Upper lobe of right lung (tissue), 1 donor: Measurements from ENCODE around the gene NLE1. TPM values are rescaled to one million over a fixed set of nuclear protein-coding genes. Genes with fewer than 3 reads are reported as not detected.
A peak's percentile ranks its signal among the peaks of the same experiment; 100 is the strongest.

Source experiments
- ATAC-seq: fragments of 200-7000 bp; cut with Tn5 transposase; one replicate; pipeline ENCODE4 v1.9.1; 2020; ENCODE audit warnings: mild to moderate bottlenecking, moderate library complexity
- DNase-seq: peaks from one replicate; pipeline ENCODE4 v3.0.0-alpha.2; 2020
- H3K27ac ChIP-seq: fragments of 200-600 bp; one replicate; pipeline ENCODE4 v1.8.0; 2022
- H3K27me3 ChIP-seq: fragments of 200-600 bp; one replicate; pipeline ENCODE4 v1.8.0; 2022; ENCODE audit warnings: mild to moderate bottlenecking
- H3K36me3 ChIP-seq: fragments of 200-600 bp; one replicate; pipeline ENCODE4 v1.8.0; 2022
- H3K4me1 ChIP-seq: fragments of 200-600 bp; one replicate; pipeline ENCODE4 v1.8.0; 2022
- H3K4me3 ChIP-seq: fragments of 200-600 bp; one replicate; pipeline ENCODE4 v1.8.0; 2022; ENCODE audit warnings: mild to moderate bottlenecking
- H3K9me3 ChIP-seq: fragments of 200-600 bp; one replicate; pipeline ENCODE4 v1.8.0; 2022
- CTCF ChIP-seq: fragments of 200-600 bp; IDR thresholded peaks from one replicate; pipeline ENCODE4 v1.8.0; 2022; ENCODE audit warnings: antibody characterized with exemption
- intact Hi-C: fragments of 100-400 bp; cut with DNase I; formaldehyde crosslinking; loops from one replicate; pipeline ENCODE4 v1.11.0; 2022
- total RNA-seq: library from RNA; stranded (reverse); fragmentation: NEBNext Ultra II Directional; extraction: Animal tissue kit (Norgen Biotek cat#: 25700); gene quantifications from one replicate; pipeline ENCODE4 v1.2.1, GENCODE V29; 2021
- donor health status: DM: no; HTN: yes; CAD: no; lungs with severe emphysema.

Gene NLE1
- total RNA-seq, 1 donor from 2014 or later: 10.1 TPM

GRCh38 chr17:35089586-35090296 is 52.4 kb downstream of the NLE1 start:
- no peak for DNase-seq
- intact Hi-C loops: no loop called here
- no peak for TF ChIP-seq CTCF
- peak overlapping the region; percentile 83 for H3K27ac ChIP-seq
- peaks cover 4% of the 10 kb centered on the region for H3K4me1 ChIP-seq
- no peaks in the 10 kb centered on the region for H3K36me3 ChIP-seq
- peak; percentile 34 for ATAC-seq
- H3K9me3 ChIP-seq: no peaks in the 10 kb centered on the region
- H3K27me3 ChIP-seq: no peaks in the 10 kb centered on the region
- H3K4me3 ChIP-seq: peak overlapping the region; percentile 90

DNA sequence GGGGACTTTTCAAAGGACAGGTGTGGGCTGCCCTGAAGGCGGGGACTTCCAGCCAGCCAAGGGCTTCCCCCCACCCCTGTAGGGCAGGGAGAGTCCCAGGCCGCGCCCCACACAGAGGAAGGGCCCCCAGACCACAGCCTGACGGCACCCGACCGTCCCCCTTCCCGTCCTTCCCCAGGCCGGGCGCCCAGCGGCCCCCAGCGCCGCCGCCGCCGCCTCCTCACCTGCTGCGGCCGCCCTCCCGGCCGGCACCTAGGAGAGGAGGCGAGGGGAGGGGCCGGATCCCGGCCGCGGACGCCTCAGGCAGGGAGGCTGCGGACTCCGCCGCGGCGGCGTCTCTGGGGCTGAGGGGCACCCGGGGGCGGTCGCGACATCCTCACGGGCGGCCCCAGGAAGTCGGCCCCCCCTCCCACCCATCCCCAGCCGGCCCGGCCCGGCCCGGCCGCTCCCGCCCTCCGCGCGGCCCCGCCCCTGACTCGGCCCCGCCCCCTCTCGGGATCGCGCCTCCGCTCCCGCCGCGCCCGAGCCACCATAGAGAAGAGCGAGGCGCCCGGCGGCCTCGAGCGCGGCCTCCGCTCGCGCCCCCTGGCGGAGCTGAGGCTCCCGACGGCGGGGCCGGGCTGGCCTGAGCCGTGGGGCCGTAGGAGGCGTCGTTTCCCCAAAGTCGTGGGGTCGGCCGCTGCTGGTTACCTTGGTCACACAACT is 53.1 kb downstream of the NLE1 start:
- intact Hi-C loops: no loop called here
- peak; percentile 94 for DNase-seq

DNA sequence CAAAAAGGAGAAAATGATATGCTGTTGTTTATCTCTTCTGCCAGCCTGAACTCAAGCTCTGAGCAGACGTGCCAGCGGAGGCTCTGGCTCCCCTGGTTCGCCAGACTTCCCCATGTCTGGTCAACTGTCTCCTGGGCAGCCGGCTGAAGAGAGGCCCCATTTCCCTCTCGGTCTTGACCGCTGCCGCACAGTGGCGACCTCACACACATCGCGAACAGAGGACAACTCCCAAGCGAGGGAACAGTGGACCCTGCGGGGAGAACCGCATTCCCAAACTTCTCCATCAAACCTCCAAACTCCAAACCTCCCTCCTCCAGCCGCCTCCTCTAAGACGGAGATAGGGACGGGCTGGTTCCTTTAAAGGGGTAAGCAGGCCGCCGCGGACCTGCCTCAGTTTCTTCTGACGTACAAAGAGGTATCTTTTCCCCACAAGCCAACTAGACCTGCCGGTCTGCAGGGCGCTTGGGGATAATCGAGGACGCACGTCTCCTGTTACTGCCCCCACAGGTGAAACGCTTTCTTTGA is 53.7 kb downstream of the NLE1 start:
- H3K4me3 ChIP-seq: peak overlapping the region; percentile 90
- no peaks in the 10 kb centered on the region for H3K9me3 ChIP-seq
- no peaks in the 10 kb centered on the region for H3K36me3 ChIP-seq
- ATAC-seq: peak; percentile 52
- peaks cover 4% of the 10 kb centered on the region for H3K4me1 ChIP-seq
- intact Hi-C loops: no loop called here
- peak; percentile 79 for DNase-seq
- no peaks in the 10 kb centered on the region for H3K27me3 ChIP-seq
- no peak for TF ChIP-seq CTCF
- H3K27ac ChIP-seq: peak overlapping the region; percentile 90

More for the DNA sequence above, 53.1 kb downstream of the NLE1 start:
- peaks cover 4% of the 10 kb centered on the region for H3K4me1 ChIP-seq
- H3K27me3 ChIP-seq: no peaks in the 10 kb centered on the region
- peak; percentile 97 for ATAC-seq
- peak overlapping the region; percentile 90 for H3K4me3 ChIP-seq
- TF ChIP-seq CTCF: peak; percentile 75
- H3K9me3 ChIP-seq: no peaks in the 10 kb centered on the region
- no peaks in the 10 kb centered on the region for H3K36me3 ChIP-seq
- H3K27ac ChIP-seq: peak overlapping the region; percentile 90

DNA sequence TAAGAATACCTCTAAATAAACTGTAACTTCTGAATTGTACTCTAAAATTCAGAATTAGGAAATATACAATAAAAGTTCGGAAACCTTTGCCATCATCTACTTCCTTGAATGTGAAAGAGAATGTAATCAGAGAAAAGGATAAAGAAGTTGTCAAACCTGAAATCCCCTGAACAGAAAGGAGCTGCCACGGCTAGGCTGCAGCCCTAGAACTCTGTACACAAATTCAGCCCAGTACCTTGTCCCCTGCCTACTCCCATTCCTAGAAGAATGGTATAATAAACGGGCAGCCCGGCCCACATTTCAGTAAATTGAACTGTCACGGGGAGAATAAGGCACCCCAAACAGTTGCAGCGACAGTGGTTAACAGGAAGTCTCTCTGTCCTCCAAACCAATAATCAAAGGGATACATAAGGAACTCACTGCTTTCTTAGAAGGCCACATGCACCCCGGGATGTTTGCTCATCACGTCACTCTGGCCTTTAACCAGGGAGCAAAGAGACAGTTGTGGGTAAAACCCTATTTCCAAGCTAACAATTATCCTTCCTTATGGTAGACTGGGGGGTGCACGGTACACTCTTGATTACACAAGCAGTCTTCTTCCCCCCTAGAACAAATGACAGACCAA is 54.3 kb downstream of the NLE1 start:
- peaks cover 4% of the 10 kb centered on the region for H3K4me1 ChIP-seq
- ATAC-seq (peak; percentile 3), DNase-seq (no peak)
- intact Hi-C loops: no loop called here
- TF ChIP-seq CTCF: no peak
- peak overlapping the region; percentile 90 for H3K4me3 ChIP-seq
- no peaks in the 10 kb centered on the region for H3K27me3 ChIP-seq
- H3K9me3 ChIP-seq: no peaks in the 10 kb centered on the region
- H3K27ac ChIP-seq: peak overlapping the region; percentile 90
- H3K36me3 ChIP-seq: no peaks in the 10 kb centered on the region

DNA sequence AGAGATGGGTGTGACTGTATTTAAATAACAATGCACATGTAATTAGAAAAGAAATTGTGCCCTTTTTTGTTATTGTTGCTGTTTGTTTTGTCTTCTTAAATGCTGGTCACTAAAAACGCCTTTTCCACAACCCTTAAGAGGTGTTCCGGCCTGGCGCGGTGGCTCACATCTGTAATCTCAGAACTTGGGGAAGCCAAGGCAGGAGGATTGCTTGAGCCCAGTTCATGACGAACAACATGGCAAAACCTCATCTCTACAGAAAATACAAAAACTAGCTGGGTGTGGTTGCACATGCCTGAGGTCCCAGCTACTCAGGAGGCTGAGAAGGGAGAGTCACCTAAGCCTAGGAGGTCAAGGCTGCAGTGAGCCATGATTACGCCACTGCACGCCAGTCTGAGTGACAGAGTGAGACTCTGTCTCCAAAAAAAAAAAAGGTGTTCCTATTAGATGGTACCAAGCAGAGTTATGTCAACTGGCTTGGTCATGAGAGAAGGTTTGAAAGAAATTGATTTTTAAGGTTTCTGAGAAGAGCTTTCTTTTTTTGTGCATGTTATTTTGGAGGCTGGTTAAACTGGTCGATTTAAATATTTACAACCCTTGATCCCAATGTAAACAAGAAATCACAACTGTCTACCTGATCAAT is 55.1 kb downstream of the NLE1 start:
- DNase-seq (no peak), ATAC-seq (no peak)
- intact Hi-C loops: no loop called here
- Histone ChIP-seq H3K27me3 (no peaks in the 10 kb centered on the region), H3K4me3 (peak overlapping the region; percentile 90), H3K36me3 (no peaks in the 10 kb centered on the region), H3K27ac (peak overlapping the region; percentile 90), H3K9me3 (no peaks in the 10 kb centered on the region), H3K4me1 (peaks cover 4% of the 10 kb centered on the region)
- no peak for TF ChIP-seq CTCF
